ENCODE data around the gene SPR. TPM values are rescaled to one million over a fixed set of nuclear protein-coding genes. Genes with fewer than 3 reads are reported as not detected.
A peak's percentile ranks its signal among the peaks of the same experiment; 100 is the strongest.

Gene SPR
- total and polyA plus RNA-seq, 4 donors = 4.1 to 7.8 (median 5.9) TPM

- Histone ChIP-seq H3K27me3 (ENCODE audit: control insufficient read depth, insufficient read depth, low read length) (peaks cover 2% of the 10 kb centered on the region), H3K27ac (ENCODE audit: low read depth, low read length) (no peak overlapping the region), H3K4me3 (ENCODE audit: low read depth, low read length) (no peak overlapping the region), H3K4me1 (ENCODE audit: control insufficient read depth, insufficient read depth, low read length) (no peaks in the 10 kb centered on the region), H3K36me3 (ENCODE audit: control insufficient read depth, insufficient read depth, low read length) (no peaks in the 10 kb centered on the region), H3K9me3 (ENCODE audit: control insufficient read depth, insufficient read depth, low read length) (no peaks in the 10 kb centered on the region)
- DNase-seq (ENCODE audit: low read depth in 4 of 6, low spot score in 6 of 6) = no peak
- WGBS (ENCODE audit: insufficient coverage) = 85% methylated on average over 5 of the region's 7 CpGs
These were observed 35.9 kb upstream of the SPR start for GRCh38 chr2:72851333-72851732.

DNA sequence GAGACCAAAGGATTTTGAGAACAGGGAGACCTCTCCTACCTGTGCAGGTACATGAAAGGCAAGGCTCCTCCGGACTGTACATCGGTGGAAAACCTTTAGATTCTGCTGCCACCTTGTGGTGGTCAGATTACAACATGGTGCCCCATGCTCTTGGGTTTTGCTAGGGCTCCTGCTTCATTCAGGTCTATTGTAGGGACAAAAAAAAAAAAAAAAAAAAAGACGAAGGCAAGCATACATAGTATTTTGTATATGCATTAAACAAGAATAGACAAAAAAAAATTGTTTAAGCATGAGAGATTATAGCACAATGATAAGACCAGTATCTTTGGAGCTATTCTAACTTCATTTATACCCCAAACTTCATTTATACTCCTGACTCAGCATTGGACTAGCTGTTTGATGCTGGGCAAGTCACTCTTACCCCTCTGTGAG, 27.4 kb upstream of the SPR start:
- H3K36me3 ChIP-seq (ENCODE audit: control insufficient read depth, insufficient read depth, low read length) = no peaks in the 10 kb centered on the region
- H3K27me3 ChIP-seq (ENCODE audit: control insufficient read depth, insufficient read depth, low read length) = peaks cover 23% of the 10 kb centered on the region
- WGBS (ENCODE audit: insufficient coverage) = 0% methylated on average over 2 of the region's 3 CpGs
- peaks cover 12% of the 10 kb centered on the region for H3K4me1 ChIP-seq (ENCODE audit: control insufficient read depth, insufficient read depth, low read length)
- no peaks in the 10 kb centered on the region for H3K9me3 ChIP-seq (ENCODE audit: control insufficient read depth, insufficient read depth, low read length)
- DNase-seq (ENCODE audit: low read depth in 4 of 6, low spot score in 6 of 6) = peak in 5 of 6 donors; percentile 15 to 91 (median 54)
- no peak overlapping the region for H3K27ac ChIP-seq (ENCODE audit: low read depth, low read length)
- H3K4me3 ChIP-seq (ENCODE audit: low read depth, low read length) = no peak overlapping the region

- Histone ChIP-seq H3K36me3 (ENCODE audit: control insufficient read depth, insufficient read depth, low read length) (no peaks in the 10 kb centered on the region), H3K27me3 (ENCODE audit: control insufficient read depth, insufficient read depth, low read length) (peaks cover 24% of the 10 kb centered on the region), H3K27ac (ENCODE audit: low read depth, low read length) (no peak overlapping the region), H3K4me1 (ENCODE audit: control insufficient read depth, insufficient read depth, low read length) (peaks cover 12% of the 10 kb centered on the region), H3K4me3 (ENCODE audit: low read depth, low read length) (no peak overlapping the region), H3K9me3 (ENCODE audit: control insufficient read depth, insufficient read depth, low read length) (no peaks in the 10 kb centered on the region)
- WGBS (ENCODE audit: insufficient coverage) = 4% methylated on average over 32 of the region's 33 CpGs
- DNase-seq (ENCODE audit: low read depth in 4 of 6, low spot score in 6 of 6) = peak in 5 of 6 donors; percentile 79 to 96 (median 83)
These were observed 24.8 kb upstream of the SPR start for GRCh38 chr2:72862239-72862988.

GRCh38 chr2:72863046-72863445, 24.2 kb upstream of the SPR start:
- Histone ChIP-seq H3K4me1 (ENCODE audit: control insufficient read depth, insufficient read depth, low read length) (peaks cover 12% of the 10 kb centered on the region), H3K9me3 (ENCODE audit: control insufficient read depth, insufficient read depth, low read length) (no peaks in the 10 kb centered on the region), H3K4me3 (ENCODE audit: low read depth, low read length) (no peak overlapping the region), H3K27me3 (ENCODE audit: control insufficient read depth, insufficient read depth, low read length) (peaks cover 24% of the 10 kb centered on the region), H3K36me3 (ENCODE audit: control insufficient read depth, insufficient read depth, low read length) (no peaks in the 10 kb centered on the region), H3K27ac (ENCODE audit: low read depth, low read length) (no peak overlapping the region)
- WGBS (ENCODE audit: insufficient coverage) = 38% methylated on average over 12 of the region's 13 CpGs
- DNase-seq (ENCODE audit: low read depth in 4 of 6, low spot score in 6 of 6) = no peak

GRCh38 chr2:72864500-72864899, 22.7 kb upstream of the SPR start:
- no peak for DNase-seq (ENCODE audit: low read depth in 4 of 6, low spot score in 6 of 6)
- Histone ChIP-seq H3K4me3 (ENCODE audit: low read depth, low read length) (no peak overlapping the region), H3K36me3 (ENCODE audit: control insufficient read depth, insufficient read depth, low read length) (no peaks in the 10 kb centered on the region), H3K4me1 (ENCODE audit: control insufficient read depth, insufficient read depth, low read length) (peaks cover 12% of the 10 kb centered on the region), H3K27ac (ENCODE audit: low read depth, low read length) (no peak overlapping the region), H3K9me3 (ENCODE audit: control insufficient read depth, insufficient read depth, low read length) (no peaks in the 10 kb centered on the region), H3K27me3 (ENCODE audit: control insufficient read depth, insufficient read depth, low read length) (peaks cover 24% of the 10 kb centered on the region)
- WGBS (ENCODE audit: insufficient coverage) = 40% methylated on average over 1 of the region's 2 CpGs

GRCh38 chr2:72871060-72871459, 16.1 kb upstream of the SPR start:
- DNase-seq (ENCODE audit: low read depth in 4 of 6, low spot score in 6 of 6) = no peak
- Histone ChIP-seq H3K9me3 (ENCODE audit: control insufficient read depth, insufficient read depth, low read length) (peaks cover 4% of the 10 kb centered on the region), H3K27ac (ENCODE audit: low read depth, low read length) (no peak overlapping the region), H3K4me3 (ENCODE audit: low read depth, low read length) (no peak overlapping the region), H3K27me3 (ENCODE audit: control insufficient read depth, insufficient read depth, low read length) (peaks cover 12% of the 10 kb centered on the region), H3K4me1 (ENCODE audit: control insufficient read depth, insufficient read depth, low read length) (no peaks in the 10 kb centered on the region), H3K36me3 (ENCODE audit: control insufficient read depth, insufficient read depth, low read length) (no peaks in the 10 kb centered on the region)
- WGBS (ENCODE audit: insufficient coverage) = no CpG with 5 or more reads among the region's 1 CpG

DNA sequence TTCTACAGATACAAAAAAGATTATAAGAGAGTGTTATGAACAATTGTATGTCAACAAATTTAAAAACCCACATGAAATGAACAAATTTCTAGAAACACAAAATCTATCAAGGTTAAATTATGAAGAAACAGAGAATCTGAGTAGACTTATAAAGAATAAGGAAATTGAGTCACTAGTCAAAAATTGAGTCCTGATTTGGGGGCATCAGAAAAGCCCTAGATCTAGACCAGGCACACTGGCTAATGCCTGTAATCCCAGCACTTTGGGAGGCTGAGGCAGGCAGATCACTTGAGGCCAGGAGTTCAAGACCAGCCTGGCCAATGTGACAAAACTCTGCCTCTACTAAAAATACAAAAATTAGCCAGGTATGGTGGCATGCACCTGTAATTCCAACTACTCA, 15.3 kb upstream of the SPR start:
- no peak overlapping the region for H3K4me3 ChIP-seq (ENCODE audit: low read depth, low read length)

GRCh38 chr2:72883356-72883962, 3.7 kb upstream of the SPR start:
- H3K9me3 ChIP-seq (ENCODE audit: control insufficient read depth, insufficient read depth, low read length) = no peaks in the 10 kb centered on the region
- WGBS (ENCODE audit: insufficient coverage) = 5% methylated on average over 3 of the region's 4 CpGs
- H3K27me3 ChIP-seq (ENCODE audit: control insufficient read depth, insufficient read depth, low read length) = peaks cover 12% of the 10 kb centered on the region
- no peaks in the 10 kb centered on the region for H3K36me3 ChIP-seq (ENCODE audit: control insufficient read depth, insufficient read depth, low read length)
- peaks cover 14% of the 10 kb centered on the region for H3K4me1 ChIP-seq (ENCODE audit: control insufficient read depth, insufficient read depth, low read length)
- no peak overlapping the region for H3K4me3 ChIP-seq (ENCODE audit: low read depth, low read length)
- no peak overlapping the region for H3K27ac ChIP-seq (ENCODE audit: low read depth, low read length)
- peak in 2 of 6 donors; percentile 11 to 62 for DNase-seq (ENCODE audit: low read depth in 4 of 6, low spot score in 6 of 6)

More for the DNA sequence above, 15.3 kb upstream of the SPR start:
- Histone ChIP-seq H3K4me1 (ENCODE audit: control insufficient read depth, insufficient read depth, low read length) (no peaks in the 10 kb centered on the region), H3K36me3 (ENCODE audit: control insufficient read depth, insufficient read depth, low read length) (no peaks in the 10 kb centered on the region), H3K27ac (ENCODE audit: low read depth, low read length) (no peak overlapping the region), H3K27me3 (ENCODE audit: control insufficient read depth, insufficient read depth, low read length) (peaks cover 12% of the 10 kb centered on the region), H3K9me3 (ENCODE audit: control insufficient read depth, insufficient read depth, low read length) (peaks cover 4% of the 10 kb centered on the region)
- no peak for DNase-seq (ENCODE audit: low read depth in 4 of 6, low spot score in 6 of 6)

DNA sequence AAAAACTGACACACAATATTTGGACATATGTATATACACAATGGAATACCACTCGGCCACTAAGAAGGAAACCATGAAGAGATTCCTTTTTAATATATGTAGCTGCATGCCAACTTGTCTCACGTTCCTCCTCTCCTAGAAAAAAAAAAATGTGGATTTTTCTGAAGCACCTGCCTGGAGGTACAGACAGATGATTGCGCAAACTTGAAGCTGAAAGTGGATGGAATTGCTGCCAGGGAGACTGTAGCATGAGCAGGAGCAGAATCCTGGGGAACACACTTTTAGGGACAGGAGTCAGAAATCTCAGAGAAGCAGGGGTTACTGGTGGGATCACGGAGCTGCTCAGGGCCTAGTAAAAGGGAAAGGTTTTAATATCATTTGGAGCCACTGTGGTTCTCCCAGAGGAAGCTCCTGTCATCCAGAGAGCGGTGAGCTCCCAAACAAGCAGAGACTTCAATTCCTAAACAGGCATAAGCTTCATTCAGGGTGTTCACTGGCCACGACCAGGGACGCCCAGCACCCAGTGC, 640 bp upstream of the SPR start:
- H3K4me1 ChIP-seq (ENCODE audit: control insufficient read depth, insufficient read depth, low read length) = peaks cover 16% of the 10 kb centered on the region
- 43% methylated on average over 4 of the region's 7 CpGs for WGBS (ENCODE audit: insufficient coverage)
- peaks cover 12% of the 10 kb centered on the region for H3K27me3 ChIP-seq (ENCODE audit: control insufficient read depth, insufficient read depth, low read length)
- peak overlapping the region; percentile 28 for H3K4me3 ChIP-seq (ENCODE audit: low read depth, low read length)
- H3K9me3 ChIP-seq (ENCODE audit: control insufficient read depth, insufficient read depth, low read length) = no peaks in the 10 kb centered on the region
- no peaks in the 10 kb centered on the region for H3K36me3 ChIP-seq (ENCODE audit: control insufficient read depth, insufficient read depth, low read length)
- no peak for DNase-seq (ENCODE audit: low read depth in 4 of 6, low spot score in 6 of 6)
- no peak overlapping the region for H3K27ac ChIP-seq (ENCODE audit: low read depth, low read length)
